Fibroblast of pulmonary artery (primary cell): ENCODE results near the gene LURAP1L.

Experiments used
- DNase-seq: peaks from one replicate; pipeline ENCODE4 v3.0.0-alpha.2; 2010; ENCODE audit warnings: low read depth
- H3K4me3 ChIP-seq: replicated peaks from 2 replicates; pipeline ENCODE4 v1.5.1; 2011; ENCODE audit warnings: low read depth, mild to moderate bottlenecking, control low read depth, low read length, moderate library complexity
- CTCF ChIP-seq: IDR thresholded peaks from 2 replicates; pipeline ENCODE4 v1.5.1; 2011; ENCODE audit warnings: mild to moderate bottlenecking, control low read depth, low read length, inconsistent platforms; ENCODE audit errors: missing control alignments

Gene LURAP1L

GRCh38 chr9:12826924-12827565 is 52.2 kb downstream of the LURAP1L start:
- no peak for DNase-seq
- H3K4me3 ChIP-seq = no peak overlapping the region
- TF ChIP-seq CTCF = no peak

GRCh38 chr9:12833701-12834100 is 58.9 kb downstream of the LURAP1L start:
- no peak for TF ChIP-seq CTCF

GRCh38 chr9:12838546-12838945 is 63.7 kb downstream of the LURAP1L start:
- H3K4me3 ChIP-seq = no peak overlapping the region
- DNase-seq = peak; percentile 62
- no peak for TF ChIP-seq CTCF

More at GRCh38 chr9:12833701-12834100, 58.9 kb downstream of the LURAP1L start:
- DNase-seq = no peak
- no peak overlapping the region for H3K4me3 ChIP-seq

GRCh38 chr9:12843735-12844134 is 68.9 kb downstream of the LURAP1L start:
- no peak for DNase-seq
- H3K4me3 ChIP-seq = no peak overlapping the region
- TF ChIP-seq CTCF = no peak

GRCh38 chr9:12846035-12846434 is 71.2 kb downstream of the LURAP1L start:
- no peak for DNase-seq
- TF ChIP-seq CTCF = no peak
- H3K4me3 ChIP-seq = no peak overlapping the region

GRCh38 chr9:12847561-12847960 is 72.7 kb downstream of the LURAP1L start:
- no peak for TF ChIP-seq CTCF
- H3K4me3 ChIP-seq = no peak overlapping the region
- DNase-seq = no peak

- DNase-seq = no peak
- no peak for TF ChIP-seq CTCF
- H3K4me3 ChIP-seq = no peak overlapping the region
These were observed 74.7 kb downstream of the LURAP1L start for GRCh38 chr9:12849486-12850003.
